Amniotic stem cell (primary cell): ENCODE results near the gene COPS9.

Experiments used
- DNase-seq: peaks from one replicate; lab custom pipeline; 2025; lab: John Stamatoyannopoulos, UW

The COPS9 gene

GRCh38 chr2:240134466-240134865, 1.6 kb downstream of the COPS9 start:
- DNase-seq, result no peak

DNA sequence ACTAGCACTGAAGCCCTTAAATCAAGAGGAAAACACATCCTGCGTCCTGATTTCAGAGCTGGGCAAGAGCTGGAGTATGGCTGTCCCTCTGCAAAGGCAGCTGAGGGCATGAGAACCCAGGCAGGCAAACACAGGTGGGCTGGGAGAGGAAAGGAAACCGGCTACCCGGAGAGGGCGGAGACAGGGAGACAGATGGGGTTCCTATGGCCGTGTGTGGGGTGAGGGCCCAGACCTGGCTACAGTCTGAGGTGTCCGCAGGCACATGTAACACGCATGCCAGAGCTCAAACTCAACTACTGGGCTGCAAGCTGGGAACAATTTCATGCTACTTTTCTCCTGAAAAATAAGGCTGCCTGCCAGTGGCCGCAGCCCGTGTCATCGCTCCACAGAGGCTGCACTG, 2.7 kb downstream of the COPS9 start:
- no peak for DNase-seq

GRCh38 chr2:240132651-240132980, 3.5 kb downstream of the COPS9 start:
- no peak for DNase-seq

- DNase-seq, result no peak
These were observed 4.0 kb downstream of the COPS9 start for GRCh38 chr2:240131941-240132650.

DNA sequence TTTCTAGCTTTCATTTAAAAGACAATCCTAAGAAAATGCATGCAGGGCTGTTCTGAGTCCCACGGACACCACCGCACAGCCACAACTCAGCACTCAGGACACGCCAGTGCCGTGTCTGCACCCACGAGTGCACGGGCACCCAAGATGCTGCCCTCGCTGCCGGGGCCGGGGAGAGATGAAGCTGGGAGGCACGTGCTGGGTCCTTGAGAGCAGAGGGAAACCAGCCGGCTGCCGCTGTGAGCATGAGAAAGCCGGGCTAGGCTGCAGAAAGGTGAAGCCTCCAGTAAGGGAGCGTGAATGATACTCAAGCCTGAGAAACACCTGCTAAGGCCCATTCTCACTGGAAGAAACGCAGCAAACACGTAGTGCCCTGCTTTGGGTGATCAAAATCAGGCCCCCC, 4.8 kb downstream of the COPS9 start:
- no peak for DNase-seq

DNA sequence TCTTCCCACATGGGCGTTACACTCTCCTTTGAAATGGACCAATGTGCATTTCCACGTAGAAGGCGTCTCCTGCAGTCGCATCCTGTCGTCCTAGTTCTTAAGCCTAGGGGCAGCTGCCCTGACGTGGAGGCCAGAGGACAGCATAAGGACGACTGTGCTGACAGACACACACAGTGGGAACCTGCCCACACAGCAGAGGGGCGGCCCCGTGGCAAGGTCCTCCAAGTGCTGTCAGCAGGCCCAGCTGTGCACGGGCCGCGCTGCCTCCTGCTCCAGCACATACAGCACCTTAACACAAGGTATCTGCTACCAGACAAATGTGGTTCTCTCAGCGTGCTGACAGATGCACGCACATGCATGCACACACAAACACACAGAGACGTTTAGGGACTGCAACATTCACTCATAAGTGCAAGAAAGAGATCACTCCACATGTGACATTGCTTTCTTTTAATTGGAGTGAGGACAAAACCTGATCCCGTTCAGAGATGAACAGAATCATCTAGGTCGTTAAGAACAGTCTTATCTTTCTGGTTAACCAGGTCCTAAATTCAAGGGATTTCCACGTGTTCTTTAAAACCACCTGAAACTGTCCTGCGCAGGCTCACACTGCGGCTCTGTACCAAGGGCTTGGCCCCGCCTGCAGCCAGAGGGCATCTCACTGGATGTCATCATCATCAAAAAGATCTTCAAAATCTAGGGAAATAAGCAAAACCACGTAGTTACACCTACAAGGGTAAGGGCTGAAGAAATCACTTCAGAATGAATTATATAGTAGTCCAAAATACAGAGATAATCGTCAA, 5.5 kb downstream of the COPS9 start:
- no peak for DNase-seq

DNA sequence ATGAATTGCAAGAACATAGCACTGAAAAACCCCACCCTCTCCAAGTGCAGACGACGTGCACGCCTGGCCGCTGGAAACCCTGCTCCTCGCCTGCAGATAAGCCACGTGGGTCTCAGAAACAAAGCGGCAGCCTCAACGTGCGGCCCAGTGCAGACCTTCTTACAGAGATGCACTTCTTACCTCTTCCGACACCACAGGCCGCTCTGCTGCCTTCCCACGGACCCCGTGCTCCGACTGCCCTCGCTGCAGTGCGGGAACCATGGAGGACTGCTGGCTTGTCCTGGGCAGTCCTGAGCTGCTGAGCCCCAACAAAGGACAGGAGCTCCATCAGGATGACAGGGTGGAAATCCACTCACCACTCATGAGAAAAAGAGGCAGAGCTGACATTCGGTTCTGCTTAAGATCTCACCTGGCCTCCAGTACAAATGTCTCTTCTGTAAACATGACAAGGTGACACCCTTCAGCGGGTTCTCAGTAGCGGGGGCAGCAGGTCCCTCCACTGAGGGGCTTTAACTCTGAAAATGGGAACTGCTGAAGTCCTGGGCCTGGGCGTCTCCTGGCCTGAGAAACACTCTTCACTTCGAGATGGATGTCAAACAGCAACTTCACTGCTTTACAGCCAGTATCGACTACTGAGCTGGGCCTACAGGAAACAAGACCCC, 6.2 kb downstream of the COPS9 start:
- DNase-seq, result no peak

- no peak for DNase-seq
These were observed 6.8 kb downstream of the COPS9 start for GRCh38 chr2:240129311-240129710.

DNA sequence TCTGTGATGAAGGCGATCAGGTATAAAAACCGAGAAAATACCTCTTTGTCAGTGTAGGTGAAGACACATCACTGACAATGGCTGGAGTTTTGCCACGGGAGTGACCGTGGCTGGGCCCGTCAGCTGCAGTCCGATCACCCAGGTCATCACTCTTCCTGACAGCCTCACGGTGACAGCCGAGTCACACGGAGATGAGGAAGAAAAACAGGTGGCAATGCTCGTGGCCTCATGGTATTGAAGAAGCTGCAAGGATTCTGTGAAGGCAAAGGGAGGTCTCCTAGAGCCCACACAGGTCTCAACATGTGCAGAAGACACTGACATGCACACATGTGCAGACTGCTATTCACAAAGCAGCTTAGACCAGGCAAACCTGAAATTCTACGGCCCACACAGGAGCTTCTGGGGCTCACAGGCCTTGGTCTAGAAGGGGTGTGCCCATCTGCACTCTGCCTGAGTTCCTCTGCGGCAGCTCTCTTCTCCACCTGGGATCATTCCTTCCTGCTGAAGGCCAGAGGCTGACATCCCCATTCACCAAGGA, 7.4 kb downstream of the COPS9 start:
- DNase-seq, result no peak

- no peak for DNase-seq
These were observed 8.0 kb downstream of the COPS9 start for GRCh38 chr2:240127911-240128607.

DNA sequence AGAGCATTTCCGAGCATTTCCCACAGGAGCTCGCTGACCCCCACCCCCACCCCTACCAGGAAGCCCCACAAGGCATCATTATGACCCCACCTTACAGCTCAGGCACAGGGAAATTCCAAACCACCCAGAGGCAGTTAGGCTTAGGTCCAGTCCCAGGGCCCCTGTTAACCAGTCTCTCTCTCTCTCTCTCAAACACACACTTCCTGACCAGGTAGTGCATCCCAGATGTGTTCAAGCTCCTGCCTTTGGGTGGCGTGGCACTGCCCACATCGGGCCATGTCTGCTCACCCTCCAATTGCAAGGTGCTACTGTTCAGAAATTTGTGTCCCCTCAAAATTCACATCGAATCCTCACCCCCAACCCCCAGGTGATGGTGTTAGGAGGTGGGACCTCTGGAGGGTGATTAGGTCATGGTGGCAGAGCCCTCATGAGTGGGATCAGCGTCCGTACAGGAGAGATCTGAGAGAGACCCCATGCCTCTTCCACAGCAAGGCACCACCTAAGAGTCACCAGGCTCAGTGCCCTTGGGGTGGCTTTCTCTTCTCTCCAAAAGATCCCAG, 8.8 kb downstream of the COPS9 start:
- no peak for DNase-seq

DNA sequence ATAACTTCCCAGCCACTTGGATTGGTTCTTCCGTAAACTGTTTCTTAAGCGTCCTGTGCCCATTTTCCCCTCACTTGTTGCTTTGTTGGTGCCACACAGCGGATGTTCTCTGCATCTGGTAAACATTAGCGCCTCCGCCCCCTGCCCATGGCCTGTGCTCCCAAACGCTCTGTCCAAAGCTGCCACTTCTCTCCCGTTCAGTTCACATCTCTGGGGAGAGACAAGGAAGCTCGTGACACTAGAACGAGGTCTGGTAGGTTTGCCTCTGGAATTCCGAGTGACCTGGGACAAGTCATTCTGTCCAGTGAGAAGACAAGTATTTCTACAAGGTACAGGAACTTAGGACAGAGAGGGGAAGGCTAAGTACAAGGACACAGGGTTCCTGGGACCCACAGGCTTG, 9.4 kb downstream of the COPS9 start:
- no peak for DNase-seq

DNA sequence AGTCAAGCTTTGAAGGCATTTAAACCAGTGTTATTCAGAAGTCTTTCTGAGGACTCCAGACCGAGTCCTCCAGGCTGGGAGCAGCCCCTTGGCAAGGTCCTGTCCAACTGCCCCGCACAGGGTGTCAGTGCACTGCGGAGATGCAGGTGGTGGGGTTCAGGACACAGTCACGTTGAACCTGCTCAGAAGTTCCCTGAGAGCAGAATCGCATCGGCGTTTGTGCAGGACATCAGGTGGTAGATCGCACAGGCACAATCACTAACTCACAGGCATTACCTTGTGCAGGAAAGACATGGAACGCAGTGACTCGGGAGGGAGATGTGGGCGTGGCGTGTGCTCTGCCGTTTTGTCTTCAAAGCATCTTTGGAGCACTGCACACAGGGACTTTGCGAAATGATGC, 10.4 kb downstream of the COPS9 start:
- DNase-seq, result no peak

GRCh38 chr2:240124651-240125030, 11.5 kb downstream of the COPS9 start:
- DNase-seq, result no peak

- no peak for DNase-seq
These were observed 12.1 kb downstream of the COPS9 start for GRCh38 chr2:240123821-240124650.

GRCh38 chr2:240121675-240122074, 14.4 kb downstream of the COPS9 start:
- no peak for DNase-seq

GRCh38 chr2:240121190-240121589, 14.9 kb downstream of the COPS9 start:
- DNase-seq, result no peak

DNA sequence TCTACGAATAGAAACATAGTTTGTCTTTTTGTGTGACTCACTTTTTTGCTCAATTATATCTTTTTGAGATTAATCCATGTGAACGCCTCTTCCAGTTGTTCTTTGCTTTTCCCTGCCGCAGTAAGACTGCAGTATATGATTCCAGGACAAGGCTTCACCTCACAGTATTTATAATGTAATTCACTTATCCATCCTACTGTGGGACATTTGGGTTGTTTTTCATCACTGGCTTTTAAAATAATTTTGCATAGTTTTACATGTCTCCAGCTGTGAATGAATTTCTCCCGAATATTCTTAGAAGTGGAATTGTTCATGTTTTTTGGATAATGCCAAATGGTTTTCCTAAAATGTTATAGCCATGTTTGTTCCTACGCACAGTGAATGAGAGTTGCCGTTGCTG, 21.9 kb downstream of the COPS9 start:
- no peak for DNase-seq

DNA sequence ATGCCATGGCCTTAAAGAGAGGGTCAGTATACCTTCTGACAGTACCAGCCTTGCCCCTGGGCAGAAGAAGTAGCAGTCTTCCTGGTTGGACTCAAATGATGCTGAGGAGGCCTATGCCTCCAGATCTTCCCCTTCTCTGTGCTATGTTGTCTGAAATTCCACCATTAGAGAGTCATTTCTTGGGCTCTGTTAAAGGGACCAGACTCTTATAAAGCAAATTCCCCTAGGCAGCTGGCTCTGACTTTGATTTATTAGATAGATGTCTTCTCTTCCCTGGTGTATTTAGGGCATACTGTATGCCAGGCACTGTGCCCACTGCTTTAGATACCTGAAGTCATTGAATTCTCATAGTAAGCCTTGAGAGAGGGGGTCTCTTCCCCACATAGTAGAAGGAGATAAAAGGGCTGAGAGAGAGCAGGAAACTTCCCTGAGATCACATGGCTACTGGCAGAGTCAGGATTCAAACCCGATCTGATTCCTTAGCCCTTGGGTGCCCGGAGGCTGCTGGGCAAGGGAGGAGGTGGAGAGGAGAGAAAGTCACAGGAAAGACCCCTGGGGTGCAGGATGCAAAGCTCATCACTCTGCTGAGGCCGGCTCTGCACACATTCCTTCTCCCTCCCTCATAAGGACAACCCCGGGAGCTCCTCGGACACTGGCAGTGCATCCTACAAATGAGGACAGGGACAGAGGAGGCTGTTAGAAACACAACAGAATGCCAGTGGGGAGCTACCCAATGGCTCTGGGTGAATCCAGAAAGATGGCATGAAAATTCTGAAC, 23.0 kb downstream of the COPS9 start:
- DNase-seq, result no peak

DNA sequence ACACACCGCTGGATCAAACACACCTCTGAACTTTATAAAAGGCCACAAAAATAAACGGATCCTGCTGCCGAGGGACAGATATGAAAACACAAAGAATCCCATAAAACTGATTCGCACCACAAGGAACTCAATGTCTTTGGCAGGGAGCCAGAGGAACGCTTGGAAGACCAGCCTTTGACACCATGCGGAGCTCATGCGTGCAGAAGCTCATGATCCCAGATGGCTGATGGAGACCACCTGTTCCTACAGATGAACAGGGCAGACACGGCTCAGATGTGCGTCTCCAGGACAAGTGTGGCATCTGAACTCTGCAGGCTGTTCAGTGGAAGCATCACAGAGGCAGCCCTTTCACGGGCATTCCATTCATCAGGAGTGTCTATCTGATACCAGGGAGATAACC, 24.9 kb downstream of the COPS9 start:
- DNase-seq, result no peak
